OCI-LY7 (cell line): Measurements from ENCODE around the gene OTP. TPM values are rescaled to one million over a fixed set of nuclear protein-coding genes. Genes with fewer than 3 reads are reported as not detected.

Source experiments
- BruUV-seq: library from RNA; stranded (reverse); fragments of 400-500 nt; replicated peaks from 2 replicates; lab custom pipeline; 2021; lab: Mats Ljungman, UMichigan
- CTCF ChIA-PET: fragments of 300-600 bp; sonication (Branson Sonifier 250); formaldehyde crosslinking; loops from one replicate; lab custom pipeline; 2022; ENCODE audit warnings: antibody characterized with exemption; ENCODE audit not compliant: unreplicated experiment; lab: Charles Lee
- POLR2A ChIA-PET: fragments of 300-600 bp; sonication (Branson Sonifier 250); formaldehyde crosslinking; loops from one replicate; lab custom pipeline; 2022; ENCODE audit warnings: antibody characterized with exemption; lab: Charles Lee
- DNase-seq: peaks from one replicate; pipeline ENCODE4 v3.0.0-alpha.2; 2015; ENCODE audit warnings: low spot score
- H2AFZ ChIP-seq: fragments of 200-600 bp; sonication (generic), shearing (Covaris generic); 2 replicates; pipeline ENCODE4 v1.6.1; 2014; ENCODE audit warnings: mild to moderate bottlenecking, antibody characterized with exemption, low read length, moderate library complexity
- H3K27ac ChIP-seq: fragments of 200-600 bp; sonication (generic); 2 replicates; pipeline ENCODE4 v1.5.1; 2014; ENCODE audit warnings: mixed run types, low read depth, mild to moderate bottlenecking, moderate library complexity, low read length, inconsistent platforms; ENCODE audit not compliant: poor library complexity, severe bottlenecking
- H3K36me3 ChIP-seq: fragments of 200-600 bp; sonication (generic); 2 replicates; pipeline ENCODE4 v1.6.1; 2014; ENCODE audit warnings: mild to moderate bottlenecking, antibody characterized with exemption, low read length, moderate library complexity, mixed read lengths; ENCODE audit not compliant: insufficient read depth
- H3K4me1 ChIP-seq: fragments of 200-600 bp; sonication (generic); 2 replicates; pipeline ENCODE4 v1.5.1; 2014; ENCODE audit warnings: mild to moderate bottlenecking, low read length; ENCODE audit not compliant: insufficient read depth, poor library complexity, severe bottlenecking
- H3K4me2 ChIP-seq: fragments of 200-600 bp; sonication (generic); 2 replicates; pipeline ENCODE4 v1.6.1; 2014; ENCODE audit warnings: mild to moderate bottlenecking, low read length
- H3K4me3 ChIP-seq: fragments of 200-600 bp; sonication (generic); 2 replicates; pipeline ENCODE4 v1.5.1; 2014; ENCODE audit warnings: mild to moderate bottlenecking, low read depth, low read length; ENCODE audit not compliant: poor library complexity, severe bottlenecking
- H3K79me2 ChIP-seq: fragments of 200-600 bp; sonication (generic); 2 replicates; pipeline ENCODE4 v1.6.1; 2016; ENCODE audit warnings: low read depth, mild to moderate bottlenecking, low read length, moderate library complexity, mixed read lengths; ENCODE audit not compliant: insufficient read depth
- H3K9me2 ChIP-seq: fragments of 200-600 bp; sonication (generic); 2 replicates; pipeline ENCODE4 v1.6.1; 2016; ENCODE audit warnings: mild to moderate bottlenecking, low read length, mixed read lengths; ENCODE audit not compliant: insufficient read depth
- H3K9me3 ChIP-seq: fragments of 200-600 bp; sonication (generic); 2 replicates; pipeline ENCODE4 v1.6.1; 2014; ENCODE audit warnings: mild to moderate bottlenecking, mixed run types, low read length, mixed read lengths
- H4K20me1 ChIP-seq: fragments of 200-600 bp; sonication (generic); 2 replicates; pipeline ENCODE4 v1.6.1; 2014; ENCODE audit warnings: mild to moderate bottlenecking, antibody characterized with exemption, low read length, moderate library complexity, mixed read lengths; ENCODE audit not compliant: insufficient read depth
- CTCF ChIP-seq: fragments of 200-600 bp; sonication (generic); conservative IDR thresholded peaks from 2 replicates; pipeline ENCODE4 v1.5.1; 2014; ENCODE audit warnings: mild to moderate bottlenecking, antibody characterized with exemption, low read length, moderate library complexity, mixed read lengths
- EZH2phosphoT487 ChIP-seq: fragments of 200-600 bp; sonication (generic); IDR thresholded peaks from 2 replicates; pipeline ENCODE4 v1.6.1; 2018; ENCODE audit warnings: low read depth, borderline replicate concordance, mild to moderate bottlenecking, mixed run types, antibody characterized with exemption, low read length, moderate library complexity, mixed read lengths
- intact Hi-C: fragments of 100-400 bp; cut with micrococcal nuclease; formaldehyde crosslinking; loops from one replicate; pipeline ENCODE4 v1.10.0; 2022; ENCODE audit not compliant: unreplicated experiment
- total RNA-seq, 2 experiments: library from RNA; depleted of rRNA in 1 of 2; stranded (reverse); fragments of >200 nt in 1 of 2; shearing (Covaris generic) in 1 of 2; gene quantifications; 2 replicates each; pipeline ENCODE4 v1.2.3, GENCODE V29; 2014 to 2022

OTP gene
- total RNA-seq, 2 experiments from 2014 or later = not detected

GRCh38 chr5:77644371-77645157 lies 6.1 kb upstream of the OTP start:
- intact Hi-C loops = loop anchor here (5.0 kb wide), 1 partner anchor 518 kb away; no protein-coding TSS in a partner anchor
- DNase-seq = no peak
- Histone ChIP-seq H3K79me2 (no peaks in the 10 kb centered on the region), H4K20me1 (no peaks in the 10 kb centered on the region), H3K9me2 (no peaks in the 10 kb centered on the region), H3K36me3 (no peaks in the 10 kb centered on the region), H3K4me3 (no peak overlapping the region), H3K4me1 (no peaks in the 10 kb centered on the region), H2AFZ (no peak overlapping the region), H3K4me2 (no peak overlapping the region), H3K27ac (no peak overlapping the region), H3K9me3 (no peaks in the 10 kb centered on the region)
- ChIA-PET CTCF (no interaction called here), POLR2A (no interaction called here)
- BruUV-seq = no TSS peak
- TF ChIP-seq EZH2phosphoT487 (no peak), CTCF (no peak)

- TF ChIP-seq CTCF = no peak
- no peak for TF ChIP-seq EZH2phosphoT487
- Histone ChIP-seq H3K4me1 (no peaks in the 10 kb centered on the region), H3K9me3 (no peaks in the 10 kb centered on the region), H3K9me2 (no peaks in the 10 kb centered on the region), H3K4me2 (no peak overlapping the region), H4K20me1 (no peaks in the 10 kb centered on the region), H3K27ac (no peak overlapping the region), H3K79me2 (no peaks in the 10 kb centered on the region), H2AFZ (no peak overlapping the region), H3K36me3 (no peaks in the 10 kb centered on the region), H3K4me3 (no peak overlapping the region)
- no peak for DNase-seq
- POLR2A ChIA-PET = no interaction called here
- BruUV-seq = no TSS peak
- CTCF ChIA-PET = no interaction called here
- intact Hi-C loops = no loop called here
Measured at GRCh38 chr5:77643654-77644370, 5.3 kb upstream of the OTP start.
